Keratinocyte (primary cell): ENCODE data around the gene CGNL1. TPM values are rescaled to one million over a fixed set of nuclear protein-coding genes. Genes with fewer than 3 reads are reported as not detected.

Experiments
- DNase-seq: peaks from one replicate; pipeline ENCODE4 v3.0.0-alpha.2; 2011; ENCODE audit warnings: low read depth, missing footprints, low spot score
- FAIRE-seq: peaks from 2 replicates; lab custom pipeline; 2011; peaks lifted over from hg19 to GRCh38; lab: Jason Lieb, UNC
- H2AFZ ChIP-seq: 2 replicates; pipeline ENCODE4 v1.6.0; 2012; ENCODE audit warnings: low read length, control low read depth, inconsistent platforms; ENCODE audit not compliant: control insufficient read depth
- H3K27ac ChIP-seq: 2 replicates; pipeline ENCODE4 v1.5.1; 2011; ENCODE audit warnings: low read length; ENCODE audit not compliant: control insufficient read depth, insufficient read depth
- H3K27me3 ChIP-seq: 3 replicates; pipeline ENCODE4 v1.6.0; 2011; ENCODE audit warnings: low read length; ENCODE audit not compliant: control insufficient read depth, insufficient read depth; ENCODE audit errors: extremely low read depth
- H3K36me3 ChIP-seq, 2 experiments: 2 replicates in 1 of 2; 3 replicates in 1 of 2; pipeline ENCODE4 v1.5.1; 2011; ENCODE audit warnings: low read length in 2 of 2, mild to moderate bottlenecking in 1 of 2; ENCODE audit not compliant: control insufficient read depth in 2 of 2, insufficient read depth in 2 of 2; ENCODE audit errors: extremely low read depth in 1 of 2
- H3K4me1 ChIP-seq: 3 replicates; pipeline ENCODE4 v1.5.1; 2011; ENCODE audit warnings: low read length; ENCODE audit not compliant: control insufficient read depth, insufficient read depth; ENCODE audit errors: extremely low read depth
- H3K4me2 ChIP-seq: 3 replicates; pipeline ENCODE4 v1.6.0; 2011; ENCODE audit warnings: low read depth, low read length; ENCODE audit not compliant: control insufficient read depth, insufficient read depth; ENCODE audit errors: extremely low read depth
- H3K4me3 ChIP-seq, 3 experiments: fragments of 200-600 bp in 1 of 3; sonication (generic) in 1 of 3; 2 replicates in 2 of 3; 3 replicates in 1 of 3; pipeline ENCODE4 v1.5.1; 2011 to 2016; ENCODE audit warnings: low read length in 3 of 3, mild to moderate bottlenecking in 3 of 3, control low read depth in 2 of 3, inconsistent platforms in 1 of 3, low read depth in 1 of 3, mixed read lengths in 1 of 3, mixed run types in 1 of 3, moderate library complexity in 1 of 3; ENCODE audit not compliant: control insufficient read depth in 2 of 3, insufficient read depth in 2 of 3; ENCODE audit errors: extremely low read depth in 1 of 3
- H3K79me2 ChIP-seq: 2 replicates; pipeline ENCODE4 v1.6.0; 2012; ENCODE audit warnings: low read length; ENCODE audit not compliant: control insufficient read depth, insufficient read depth
- H3K9ac ChIP-seq: 3 replicates; pipeline ENCODE4 v1.6.0; 2011; ENCODE audit warnings: low read length; ENCODE audit not compliant: control insufficient read depth, insufficient read depth; ENCODE audit errors: extremely low read depth
- H3K9me1 ChIP-seq: 3 replicates; pipeline ENCODE4 v1.6.0; 2011; ENCODE audit warnings: low read length; ENCODE audit not compliant: control insufficient read depth, insufficient read depth; ENCODE audit errors: extremely low read depth
- H3K9me3 ChIP-seq: 2 replicates; pipeline ENCODE4 v1.5.1; 2012; ENCODE audit warnings: low read depth, low read length; ENCODE audit not compliant: control insufficient read depth
- H4K20me1 ChIP-seq: 3 replicates; pipeline ENCODE4 v1.6.0; 2011; ENCODE audit warnings: low read length; ENCODE audit not compliant: control insufficient read depth, insufficient read depth; ENCODE audit errors: extremely low read depth
- EZH2 ChIP-seq: IDR thresholded peaks from one replicate; pipeline ENCODE4 v1.6.1; 2012; ENCODE audit warnings: inconsistent platforms, mild to moderate bottlenecking, low read length, moderate library complexity
- dilution Hi-C: fragments of 300-500 bp; cut with MboI; formaldehyde crosslinking; loops from one replicate; pipeline ENCODE4 v1.7.0; 2020; ENCODE audit warnings: low sequenced_read_pairs; ENCODE audit not compliant: extremely low pct_ligation_motif_present
- polyA plus RNA-seq, 5 experiments: library from polyadenylated mRNA; depleted of rRNA in 3 of 5; stranded (reverse) in 3 of 5; stranded (forward) in 1 of 5; unstranded in 1 of 5; fragments of >200 nt; gene quantifications; 1 replicate in 1 of 5; 2 replicates in 3 of 5; 3 replicates in 1 of 5; pipeline versions ENCODE4 v1.2.1 to v1.2.3, GENCODE V29; 2011 to 2012; ENCODE audit warnings: missing spikeins in 2 of 5, low read depth in 1 of 5, low replicate concordance in 1 of 5
- TF ChIP-seq, protein P1 (sequence below), 3 experiments: IDR thresholded peaks in 1 of 3; conservative IDR thresholded peaks in 1 of 3; optimal IDR thresholded peaks in 1 of 3; 2 replicates in 2 of 3; 3 replicates in 1 of 3; pipeline versions ENCODE3 to v1.5.1; 2011; ENCODE audit warnings: low read length in 3 of 3, mild to moderate bottlenecking in 3 of 3, moderate library complexity in 2 of 3, control low read depth in 1 of 3, inconsistent platforms in 1 of 3; ENCODE audit not compliant: insufficient read depth in 2 of 3; ENCODE audit errors: extremely low read depth in 1 of 3

The CGNL1 gene
- polyA plus RNA-seq, 1 donor (not counting 4 experiments of a cell fraction or from before 2014, with no cell fraction given): 0.05 TPM

DNA sequence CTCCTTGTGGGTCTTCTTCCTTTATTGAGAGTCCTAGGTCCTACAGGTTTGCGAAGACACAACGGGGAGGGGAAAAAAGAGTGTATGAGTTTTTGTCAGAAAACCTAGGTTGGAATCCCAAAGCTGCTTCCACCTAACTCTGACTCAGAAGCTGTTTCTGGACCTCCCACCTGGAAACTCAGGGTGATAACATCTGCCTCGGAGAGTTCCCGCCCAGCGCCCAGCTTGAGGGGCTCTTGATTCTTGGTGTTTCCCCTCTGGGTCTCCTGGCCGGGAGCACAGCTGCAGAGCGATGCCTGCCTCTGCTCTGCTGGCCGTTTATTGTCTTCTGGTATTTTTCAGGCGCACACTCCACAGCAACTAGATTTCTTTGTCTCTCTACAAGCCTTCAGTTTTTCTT lies 162.5 kb downstream of the CGNL1 start:
- Histone ChIP-seq H3K36me3 (no peaks in the 10 kb centered on the region), H3K79me2 (no peaks in the 10 kb centered on the region), H4K20me1 (no peaks in the 10 kb centered on the region), H3K9me1 (no peaks in the 10 kb centered on the region), H3K4me2 (no peak overlapping the region), H3K4me1 (no peaks in the 10 kb centered on the region), H3K27me3 (peaks cover 10% of the 10 kb centered on the region), H3K4me3 (no peak overlapping the region), H3K9me3 (no peaks in the 10 kb centered on the region), H2AFZ (no peak overlapping the region), H3K9ac (no peak overlapping the region), H3K27ac (no peak overlapping the region)
- TF ChIP-seq EZH2: no peak
- TF ChIP-seq, protein P1, sequence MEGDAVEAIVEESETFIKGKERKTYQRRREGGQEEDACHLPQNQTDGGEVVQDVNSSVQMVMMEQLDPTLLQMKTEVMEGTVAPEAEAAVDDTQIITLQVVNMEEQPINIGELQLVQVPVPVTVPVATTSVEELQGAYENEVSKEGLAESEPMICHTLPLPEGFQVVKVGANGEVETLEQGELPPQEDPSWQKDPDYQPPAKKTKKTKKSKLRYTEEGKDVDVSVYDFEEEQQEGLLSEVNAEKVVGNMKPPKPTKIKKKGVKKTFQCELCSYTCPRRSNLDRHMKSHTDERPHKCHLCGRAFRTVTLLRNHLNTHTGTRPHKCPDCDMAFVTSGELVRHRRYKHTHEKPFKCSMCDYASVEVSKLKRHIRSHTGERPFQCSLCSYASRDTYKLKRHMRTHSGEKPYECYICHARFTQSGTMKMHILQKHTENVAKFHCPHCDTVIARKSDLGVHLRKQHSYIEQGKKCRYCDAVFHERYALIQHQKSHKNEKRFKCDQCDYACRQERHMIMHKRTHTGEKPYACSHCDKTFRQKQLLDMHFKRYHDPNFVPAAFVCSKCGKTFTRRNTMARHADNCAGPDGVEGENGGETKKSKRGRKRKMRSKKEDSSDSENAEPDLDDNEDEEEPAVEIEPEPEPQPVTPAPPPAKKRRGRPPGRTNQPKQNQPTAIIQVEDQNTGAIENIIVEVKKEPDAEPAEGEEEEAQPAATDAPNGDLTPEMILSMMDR (optimal IDR thresholded peaks at IDR 0.05 in 1 of 3, IDR thresholded peaks at IDR 0.05 in 1 of 3, conservative IDR thresholded peaks at IDR 0.05 in 1 of 3; ENCODE audit: extremely low read depth in 1 of 3, insufficient read depth in 2 of 3, low read length in 3 of 3): no peak
- FAIRE-seq: no peak
- dilution Hi-C loops: loop anchor here (25.0 kb wide), 1 partner anchor 202 kb away; no protein-coding TSS in a partner anchor
- no peak for DNase-seq

DNA sequence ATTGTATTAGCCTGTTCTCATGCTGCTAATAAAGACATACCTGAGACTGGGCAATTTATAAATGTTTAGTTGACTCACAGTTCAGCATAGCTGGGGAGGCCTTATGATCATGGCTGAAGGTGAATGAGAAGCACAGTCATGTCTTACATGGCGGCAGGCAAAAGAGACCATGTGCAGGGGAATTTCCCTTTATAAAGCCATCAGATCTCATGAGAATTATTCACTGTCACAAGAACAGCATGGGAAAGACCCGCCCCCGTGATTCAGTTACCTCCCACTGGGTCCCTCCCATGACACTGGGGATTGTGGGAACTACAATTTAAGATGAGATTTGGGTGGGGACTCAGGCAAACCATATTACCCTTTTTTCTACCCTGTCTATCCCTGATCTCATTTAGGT lies 163.9 kb downstream of the CGNL1 start:
- DNase-seq (no peak), FAIRE-seq (no peak)
- Histone ChIP-seq H3K9me3 (no peaks in the 10 kb centered on the region), H2AFZ (no peak overlapping the region), H3K27me3 (peaks cover 10% of the 10 kb centered on the region), H3K4me3 (no peak overlapping the region), H3K9me1 (no peaks in the 10 kb centered on the region), H3K79me2 (no peaks in the 10 kb centered on the region), H3K4me2 (no peak overlapping the region), H3K27ac (no peak overlapping the region), H3K9ac (no peak overlapping the region), H3K4me1 (no peaks in the 10 kb centered on the region), H4K20me1 (no peaks in the 10 kb centered on the region), H3K36me3 (no peaks in the 10 kb centered on the region)
- no peak for TF ChIP-seq EZH2
- TF ChIP-seq, protein P1 (optimal IDR thresholded peaks at IDR 0.05 in 1 of 3, IDR thresholded peaks at IDR 0.05 in 1 of 3, conservative IDR thresholded peaks at IDR 0.05 in 1 of 3; ENCODE audit: extremely low read depth in 1 of 3, insufficient read depth in 2 of 3, low read length in 3 of 3): no peak
- dilution Hi-C loops: loop anchor here (25.0 kb wide), 1 partner anchor 203 kb away; no protein-coding TSS in a partner anchor
